HG02623 (cell line): ENCODE results near the gene APBA1.

Source experiments
- ATAC-seq: cut with Tn5 transposase; IDR thresholded peaks from one replicate; pipeline ENCODE4 v1.9.1; 2021; ENCODE audit warnings: moderate library complexity; ENCODE audit not compliant: unreplicated experiment

The APBA1 gene

GRCh38 chr9:69658987-69659675 is 13.0 kb downstream of the APBA1 start:
- no peak for ATAC-seq

GRCh38 chr9:69657269-69657668 is 14.9 kb downstream of the APBA1 start:
- ATAC-seq = no peak

- no peak for ATAC-seq
These were observed 17.1 kb downstream of the APBA1 start for GRCh38 chr9:69655065-69655464.

- no peak for ATAC-seq
These were observed 18.9 kb downstream of the APBA1 start for GRCh38 chr9:69653261-69653660.

GRCh38 chr9:69649566-69650250 is 22.5 kb downstream of the APBA1 start:
- ATAC-seq = no peak

- no peak for ATAC-seq
These were observed 24.4 kb downstream of the APBA1 start for GRCh38 chr9:69647804-69648203.

- no peak for ATAC-seq
These were observed 25.4 kb downstream of the APBA1 start for GRCh38 chr9:69646810-69647209.

GRCh38 chr9:69645488-69645887 is 26.7 kb downstream of the APBA1 start:
- no peak for ATAC-seq

- ATAC-seq = no peak
These were observed 29.1 kb downstream of the APBA1 start for GRCh38 chr9:69643098-69643497.

GRCh38 chr9:69637817-69638200 is 34.4 kb downstream of the APBA1 start:
- no peak for ATAC-seq

GRCh38 chr9:69637193-69637816 is 34.9 kb downstream of the APBA1 start:
- ATAC-seq = no peak

GRCh38 chr9:69633716-69634115 is 38.5 kb downstream of the APBA1 start:
- no peak for ATAC-seq

GRCh38 chr9:69632768-69633167 is 39.4 kb downstream of the APBA1 start:
- ATAC-seq = no peak

- no peak for ATAC-seq
These were observed 44.9 kb downstream of the APBA1 start for GRCh38 chr9:69627281-69627680.

- no peak for ATAC-seq
These were observed 48.9 kb downstream of the APBA1 start for GRCh38 chr9:69623276-69623675.

- ATAC-seq = no peak
These were observed 49.5 kb downstream of the APBA1 start for GRCh38 chr9:69622676-69623075.

GRCh38 chr9:69621730-69622460 is 50.3 kb downstream of the APBA1 start:
- no peak for ATAC-seq

GRCh38 chr9:69620731-69621130 is 51.4 kb downstream of the APBA1 start:
- ATAC-seq = no peak

GRCh38 chr9:69619233-69619632 is 52.9 kb downstream of the APBA1 start:
- no peak for ATAC-seq

GRCh38 chr9:69617006-69617405 is 55.2 kb downstream of the APBA1 start:
- no peak for ATAC-seq

GRCh38 chr9:69615880-69616279 is 56.3 kb downstream of the APBA1 start:
- ATAC-seq = no peak

GRCh38 chr9:69611221-69611620 is 61.0 kb downstream of the APBA1 start:
- no peak for ATAC-seq
